SKM-1 (cell line): ENCODE measurements around the gene OR56A3.
"Not testable (repeated sequence)": the region's sequence is repeated elsewhere in the genome, so short reads cannot be mapped to it uniquely, and the experiment has no call there.

ENCODE experiments used
- DNase-seq: peaks from one replicate; lab custom pipeline; 2025; ENCODE audit not compliant: unreplicated experiment; lab: John Stamatoyannopoulos, UW

OR56A3 gene

GRCh38 chr11:5941951-5942350 lies at the start of gene OR56A3:
TSS of gene OR56A3 (plus strand) at chr11:5942251. CDS start at chr11:5947347, 5,096 bp downstream.
- no peak for DNase-seq

- no peak for DNase-seq
Observed at GRCh38 chr11:5892908-5893307, 49.1 kb upstream of the OR56A3 start, which contains the start of gene OR52E5. TSS of gene OR52E5 (plus strand) at chr11:5893208. CDS start at chr11:5900777, 7,569 bp downstream.

GRCh38 chr11:5899534-5899933 lies 42.5 kb upstream of the OR56A3 start:
- no peak for DNase-seq

- DNase-seq = no peak
Observed at GRCh38 chr11:5910540-5910939, 31.5 kb upstream of the OR56A3 start.

DNA sequence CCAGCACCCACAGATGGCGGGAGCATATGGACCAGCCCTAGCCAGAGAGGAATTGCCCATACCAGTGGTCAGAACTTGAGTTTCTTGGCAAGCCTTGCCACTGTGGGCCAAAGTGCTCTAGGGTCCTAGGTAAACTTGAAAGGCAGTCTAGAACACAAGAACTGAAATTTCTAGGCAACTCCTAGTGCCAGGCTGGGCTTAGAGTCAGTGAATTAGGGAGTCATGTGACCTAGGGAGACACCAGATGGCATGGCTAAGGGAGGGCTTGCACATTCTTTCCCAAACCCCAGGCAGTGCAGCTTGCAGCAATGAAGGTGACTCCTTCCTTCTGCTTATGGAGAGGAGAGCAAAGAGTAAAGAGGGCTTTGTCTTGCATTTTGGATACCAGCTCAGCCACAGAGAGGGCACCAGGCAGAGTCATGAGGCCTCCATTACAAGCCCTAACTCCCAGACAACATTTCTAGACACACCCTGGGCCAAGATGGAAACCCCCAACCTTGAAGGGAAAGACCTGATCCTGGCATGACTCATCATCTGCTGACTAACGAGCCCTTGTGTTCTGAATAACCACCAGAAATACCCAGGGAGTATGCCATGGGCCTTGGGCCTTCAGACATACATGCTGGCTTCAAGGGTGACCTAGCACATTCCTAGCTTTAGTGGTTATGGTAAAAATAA lies 19.2 kb upstream of the OR56A3 start:
- no peak for DNase-seq

GRCh38 chr11:5923427-5923776 lies 18.6 kb upstream of the OR56A3 start:
- no peak for DNase-seq

GRCh38 chr11:5923794-5924193 lies 18.3 kb upstream of the OR56A3 start:
- DNase-seq = no peak

DNA sequence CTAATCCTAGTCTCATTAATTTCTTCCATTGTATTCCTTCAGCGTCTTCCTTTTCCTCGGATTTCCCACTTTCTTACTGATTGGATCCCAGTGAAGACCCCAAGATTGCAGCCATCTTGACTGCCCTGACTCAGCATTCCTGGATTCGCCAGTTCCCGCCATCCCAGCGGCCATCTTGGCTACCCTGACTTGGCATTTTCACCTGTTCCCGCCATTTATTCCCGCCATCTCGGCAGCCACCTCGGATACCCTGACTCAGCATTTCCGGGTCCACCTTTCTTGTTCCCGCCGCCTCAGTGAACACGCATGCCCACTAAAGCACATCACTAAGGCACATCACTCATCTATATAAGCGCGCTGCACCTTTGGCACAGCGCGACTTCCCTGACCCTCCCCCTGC lies 13.8 kb upstream of the OR56A3 start:
- DNase-seq = no peak

DNA sequence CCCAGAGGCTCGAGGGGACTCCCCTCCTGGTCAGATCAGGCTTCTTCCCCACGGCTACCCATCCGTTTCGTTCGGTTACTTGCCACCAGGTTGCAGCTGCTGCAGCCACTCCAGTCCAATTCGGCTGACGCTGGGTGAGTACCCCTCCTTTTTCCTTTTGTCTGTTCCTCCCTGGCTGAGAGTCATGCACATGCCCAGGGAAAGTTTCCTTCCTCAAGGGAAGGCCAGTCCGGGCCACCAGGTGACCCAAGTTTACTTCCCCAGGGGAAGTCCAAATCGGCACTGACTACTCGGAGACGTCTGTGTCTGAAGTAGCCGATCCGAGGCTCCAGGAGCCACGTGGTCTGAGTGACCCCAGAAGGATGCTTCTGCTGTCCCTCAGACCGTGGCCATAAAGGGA lies 13.2 kb upstream of the OR56A3 start:
- DNase-seq = no peak

- no peak for DNase-seq
Observed at GRCh38 chr11:5929571-5930368, 12.3 kb upstream of the OR56A3 start.

DNA sequence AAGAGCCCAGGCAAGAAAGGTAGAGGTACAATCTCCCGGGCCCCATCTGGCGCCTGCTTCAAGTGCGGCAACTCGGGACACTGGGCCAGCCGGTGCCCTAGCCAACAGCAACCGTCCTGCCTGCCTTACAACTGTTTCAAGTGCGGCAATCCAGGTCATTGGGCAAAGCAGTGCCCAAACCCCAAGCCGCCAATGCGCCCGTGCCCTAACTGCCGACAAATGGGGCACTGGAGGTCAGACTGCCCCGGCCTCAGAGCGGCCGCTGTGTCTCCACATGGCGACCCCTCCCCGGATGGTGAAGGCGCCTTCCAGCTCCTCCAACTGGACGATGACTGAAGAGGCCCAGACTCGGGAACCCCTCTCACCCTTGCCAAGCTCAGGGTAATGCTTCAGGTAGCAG lies 11.4 kb upstream of the OR56A3 start:
- DNase-seq = no peak

- DNase-seq = no peak
Observed at GRCh38 chr11:5931061-5931460, 11.0 kb upstream of the OR56A3 start.

DNA sequence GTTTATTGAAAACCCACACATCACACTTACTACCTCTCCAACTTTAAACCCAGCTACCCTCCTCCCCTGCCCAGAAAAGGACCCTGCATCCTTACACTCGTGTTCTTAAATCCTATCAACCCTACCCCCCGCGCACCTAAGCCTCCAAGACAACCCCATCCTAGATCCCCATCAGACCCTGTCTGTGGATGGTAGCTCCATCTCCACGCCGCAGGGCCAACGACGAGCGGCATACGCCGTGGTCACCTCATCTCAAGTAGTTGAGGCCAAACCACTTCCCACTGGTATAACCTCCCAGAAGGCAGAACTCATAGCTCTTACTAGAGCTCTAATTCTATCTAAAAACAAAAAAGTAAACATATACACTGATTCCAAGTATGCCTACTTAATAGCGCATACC lies 9.4 kb upstream of the OR56A3 start:
- DNase-seq = no peak

DNA sequence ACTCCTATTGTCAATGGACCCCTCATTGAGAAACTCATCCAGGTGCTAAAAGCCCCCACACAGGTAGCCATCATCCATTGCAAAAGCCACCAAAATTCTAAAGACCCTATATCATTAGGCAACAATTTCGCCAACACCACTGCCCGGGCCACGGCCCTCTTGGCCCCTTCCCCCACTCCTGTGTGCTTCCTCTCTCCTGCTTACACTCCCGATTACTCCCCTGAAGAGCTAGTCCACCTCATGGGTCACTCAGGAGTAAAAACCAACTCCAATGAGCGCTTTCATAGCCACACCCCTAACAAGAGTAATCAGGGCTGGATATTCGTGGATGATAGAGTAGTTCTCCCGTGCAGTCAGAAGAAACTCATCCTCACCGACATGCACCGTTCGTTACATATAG lies 8.9 kb upstream of the OR56A3 start:
- DNase-seq = no peak

- no peak for DNase-seq
Observed at GRCh38 chr11:5937868-5938602, 4.0 kb upstream of the OR56A3 start.

DNA sequence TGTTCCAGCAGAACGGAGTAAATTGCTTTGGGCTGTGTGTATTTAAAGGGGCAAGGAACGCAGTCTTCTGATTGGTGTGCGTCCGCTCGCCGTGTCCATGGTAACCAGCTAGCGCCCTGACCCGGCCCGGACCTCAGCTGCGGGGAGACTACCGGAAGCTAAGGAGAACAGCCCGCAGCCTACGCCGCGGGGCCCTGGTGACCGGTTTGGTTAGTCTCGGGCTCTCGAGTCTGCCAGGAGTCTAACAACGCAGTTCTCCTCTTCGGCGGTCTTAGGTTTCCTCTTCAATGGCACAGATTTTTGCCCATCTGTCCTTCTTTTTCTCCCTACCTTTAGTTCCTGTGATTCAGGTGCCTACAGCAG lies 3.5 kb upstream of the OR56A3 start:
- DNase-seq = no peak

- no peak for DNase-seq
Observed at GRCh38 chr11:5940748-5941147, 1.3 kb upstream of the OR56A3 start.

- DNase-seq = no peak
Observed at GRCh38 chr11:5955586-5955985, 13.5 kb downstream of the OR56A3 start.

DNA sequence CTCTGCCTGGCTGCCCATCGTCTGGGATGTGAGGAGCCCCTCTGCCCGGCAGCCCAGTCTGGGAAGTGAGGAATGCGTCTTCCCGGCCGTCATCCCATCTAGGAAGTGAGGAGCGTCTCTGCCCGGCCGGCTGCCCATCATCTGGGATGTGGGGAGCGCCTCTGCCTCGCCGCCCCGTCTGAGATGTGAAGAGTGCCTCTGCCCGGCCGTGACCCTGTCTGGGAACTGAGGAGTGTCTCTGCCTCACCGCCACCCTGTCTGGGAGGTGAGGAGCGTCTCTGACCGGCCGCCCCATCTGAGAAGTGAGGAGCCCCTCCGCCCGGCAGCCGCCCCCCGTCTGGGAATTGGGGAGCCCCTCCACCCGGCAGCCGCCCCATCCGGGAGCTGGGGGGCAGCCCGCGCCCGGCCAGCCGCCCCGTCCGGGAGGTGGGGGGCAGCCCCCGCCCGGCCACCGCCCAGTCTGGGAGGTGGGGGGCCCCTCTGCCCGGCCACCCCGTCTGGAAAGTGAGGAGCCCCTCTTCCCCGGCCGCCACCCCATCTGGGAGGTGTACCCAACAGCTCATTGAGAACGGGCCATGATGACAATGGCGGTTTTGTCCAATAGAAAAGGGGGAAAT lies 18.8 kb downstream of the OR56A3 start:
- not testable (repeated sequence) for DNase-seq

GRCh38 chr11:5966958-5967357 lies 24.9 kb downstream of the OR56A3 start:
- no peak for DNase-seq

DNA sequence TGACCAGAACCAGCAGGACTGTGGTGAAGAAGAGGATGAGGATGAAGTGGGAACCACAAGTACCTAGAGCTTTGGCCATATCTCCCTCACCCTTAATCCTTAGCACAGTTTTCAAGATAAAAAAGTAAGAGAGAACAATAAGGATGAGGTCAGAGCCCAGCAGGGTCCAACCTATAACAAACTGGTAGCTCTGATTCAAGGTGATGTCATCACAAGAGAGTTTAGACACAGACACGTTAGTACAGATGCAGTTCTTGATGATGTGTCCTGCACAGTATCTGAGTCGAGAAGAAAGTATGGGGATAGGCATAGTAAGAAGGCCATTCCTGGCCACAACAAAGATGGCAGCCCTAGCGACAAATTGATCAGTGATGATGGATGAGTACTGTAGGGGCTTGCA lies 25.7 kb downstream of the OR56A3 start:
- no peak for DNase-seq

DNA sequence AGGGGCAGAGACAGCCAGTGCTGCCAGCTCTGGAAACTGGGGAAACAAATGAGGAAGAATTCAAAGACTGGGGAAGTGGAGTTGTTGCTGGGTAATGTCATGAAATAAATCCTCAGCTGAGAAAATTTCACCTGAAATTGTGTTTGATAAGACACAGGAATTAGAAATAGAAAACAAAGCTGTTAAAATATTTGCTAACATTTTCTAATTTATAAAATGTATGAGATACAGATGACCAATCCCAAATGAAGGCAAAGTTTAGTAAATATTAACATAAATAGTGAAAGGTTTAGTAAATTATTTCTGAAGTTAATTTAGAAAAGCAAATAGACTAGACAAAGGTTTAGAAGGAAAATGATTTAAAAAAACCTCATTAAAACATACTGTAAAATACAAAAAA lies 26.3 kb downstream of the OR56A3 start, which contains the start of gene OR56A5:
OR56A5 (minus strand) TSS at position 101 of the 400 bp plus-strand sequence; CDS start at position 101, 0 bp downstream.
- no peak for DNase-seq
